IMR-90 (cell line): Measurements from ENCODE around the gene SLC45A2. TPM values are rescaled to one million over a fixed set of nuclear protein-coding genes. Genes with fewer than 3 reads are reported as not detected.

ENCODE experiments used
- ATAC-seq: fragments of 200-7000 bp; cut with Tn5 transposase; 2 replicates; pipeline ENCODE4 v1.9.1; 2020; ENCODE audit warnings: low read depth, mild to moderate bottlenecking, moderate library complexity
- BruUV-seq: library from RNA; stranded (reverse); fragments of 400-500 nt; replicated peaks from 2 replicates; lab custom pipeline; 2021; lab: Mats Ljungman, UMichigan
- CTCF ChIA-PET: fragments of 300-600 bp; formaldehyde crosslinking; extraction: SDS; loops from one replicate; lab custom pipeline; 2021; ENCODE audit warnings: antibody characterized with exemption; lab: Yijun Ruan, JAX
- POLR2A ChIA-PET: fragments of 300-600 bp; sonication (Branson Sonifier 250); formaldehyde crosslinking; loops from one replicate; lab custom pipeline; 2022; ENCODE audit warnings: antibody characterized with exemption; ENCODE audit not compliant: unreplicated experiment; lab: Charles Lee
- DNase-seq: peaks from one replicate; pipeline ENCODE4 v3.0.0; 2013
- H2AFZ ChIP-seq: replicated peaks from 2 replicates; pipeline ENCODE3; 2013; ENCODE audit warnings: low read length, mild to moderate bottlenecking; ENCODE audit not compliant: poor library complexity
- H2AK5ac ChIP-seq: 2 replicates; pipeline ENCODE4 v1.6.1; 2013; ENCODE audit warnings: low read depth, low read length, inconsistent platforms
- H2AK9ac ChIP-seq: replicated peaks from 2 replicates; pipeline ENCODE3; 2013; ENCODE audit warnings: mild to moderate bottlenecking, low read depth, low read length, moderate library complexity; ENCODE audit not compliant: poor library complexity
- H2BK120ac ChIP-seq: 2 replicates; pipeline ENCODE4 v1.6.1; 2013; ENCODE audit warnings: low read depth, low read length, inconsistent platforms
- H2BK15ac ChIP-seq: 3 replicates; pipeline ENCODE4 v1.6.1; 2013; ENCODE audit warnings: low read depth, low read length, inconsistent platforms
- H2BK20ac ChIP-seq: 2 replicates; pipeline ENCODE4 v1.6.1; 2013; ENCODE audit warnings: low read depth, mild to moderate bottlenecking, inconsistent platforms, low read length, moderate library complexity
- H2BK5ac ChIP-seq: 2 replicates; pipeline ENCODE4 v1.6.1; 2013; ENCODE audit warnings: mild to moderate bottlenecking, low read depth, low read length, inconsistent platforms; ENCODE audit not compliant: poor library complexity, severe bottlenecking
- H3K14ac ChIP-seq: replicated peaks from 2 replicates; pipeline ENCODE4 v1.6.1; 2013; ENCODE audit warnings: low read depth, low read length, inconsistent platforms
- H3K18ac ChIP-seq: 2 replicates; pipeline ENCODE4 v1.6.1; 2013; ENCODE audit warnings: low read depth, low read length, control low read depth
- H3K23ac ChIP-seq: 2 replicates; pipeline ENCODE4 v1.6.1; 2013; ENCODE audit warnings: low read depth, low read length, inconsistent platforms
- H3K27ac ChIP-seq: 2 replicates; pipeline ENCODE4 v1.5.1; 2013; ENCODE audit warnings: mild to moderate bottlenecking, control low read depth, low read length; ENCODE audit not compliant: insufficient read depth
- H3K27me3 ChIP-seq: 2 replicates; pipeline ENCODE4 v1.6.1; 2013; ENCODE audit warnings: low read length; ENCODE audit not compliant: control insufficient read depth, insufficient read depth
- H3K36me3 ChIP-seq: 2 replicates; pipeline ENCODE4 v1.6.1; 2013; ENCODE audit warnings: low read length, mixed read lengths; ENCODE audit not compliant: control insufficient read depth, insufficient read depth
- H3K4ac ChIP-seq: 2 replicates; pipeline ENCODE4 v1.6.1; 2013; ENCODE audit warnings: low read depth, low read length, inconsistent platforms
- H3K4me1 ChIP-seq: 2 replicates; pipeline ENCODE4 v1.6.1; 2013; ENCODE audit warnings: low read length, mixed read lengths; ENCODE audit not compliant: control insufficient read depth, insufficient read depth
- H3K4me2 ChIP-seq: 2 replicates; pipeline ENCODE4 v1.6.1; 2013; ENCODE audit warnings: low read depth, mild to moderate bottlenecking, control low read depth, low read length, moderate library complexity
- H3K4me3 ChIP-seq: 2 replicates; pipeline ENCODE4 v1.5.1; 2013; ENCODE audit warnings: low read depth, mild to moderate bottlenecking, control low read depth, low read length, moderate library complexity; ENCODE audit not compliant: insufficient read depth
- H3K56ac ChIP-seq: 2 replicates; pipeline ENCODE4 v1.6.1; 2013; ENCODE audit warnings: low read length, inconsistent platforms; ENCODE audit not compliant: insufficient read depth; ENCODE audit errors: extremely low read depth
- H3K79me1 ChIP-seq, 2 experiments: 2 replicates each; pipeline ENCODE4 v1.6.1; 2013; ENCODE audit warnings: low read length in 2 of 2, inconsistent platforms in 1 of 2, low read depth in 1 of 2
- H3K9ac ChIP-seq: 2 replicates; pipeline ENCODE4 v1.6.1; 2013; ENCODE audit warnings: low read depth, low read length, control low read depth
- H3K9me1 ChIP-seq: 2 replicates; pipeline ENCODE4 v1.6.1; 2013; ENCODE audit warnings: low read length, inconsistent platforms; ENCODE audit not compliant: insufficient read depth
- H3K9me3 ChIP-seq: 2 replicates; pipeline ENCODE4 v1.6.1; 2013; ENCODE audit warnings: low read length; ENCODE audit not compliant: control insufficient read depth, insufficient read depth
- H4K20me1 ChIP-seq: 2 replicates; pipeline ENCODE4 v1.6.1; 2013; ENCODE audit warnings: low read length, inconsistent platforms; ENCODE audit not compliant: insufficient read depth
- H4K5ac ChIP-seq: 2 replicates; pipeline ENCODE4 v1.6.1; 2013; ENCODE audit warnings: mild to moderate bottlenecking, low read depth, low read length, control low read depth
- H4K8ac ChIP-seq, 2 experiments: 2 replicates each; pipeline ENCODE4 v1.6.1; 2013; ENCODE audit warnings: low read depth in 2 of 2, low read length in 2 of 2, control low read depth in 1 of 2, inconsistent platforms in 1 of 2
- H4K91ac ChIP-seq: 2 replicates; pipeline ENCODE4 v1.6.1; 2013; ENCODE audit warnings: low read depth, low read length, inconsistent platforms; ENCODE audit not compliant: insufficient read depth
- ELK1 ChIP-seq: fragments of 150-350 bp; IDR thresholded peaks from 2 replicates; pipeline ENCODE4 v1.6.1; 2016; ENCODE audit warnings: low read depth, mild to moderate bottlenecking, low read length, moderate library complexity, borderline replicate concordance
- RAD21 ChIP-seq: IDR thresholded peaks from 2 replicates; pipeline ENCODE4 v1.6.1; 2012; ENCODE audit warnings: low read length, improper control_type of control experiment
- SMC3 ChIP-seq: fragments of 150-350 bp; IDR thresholded peaks from 2 replicates; pipeline ENCODE4 v1.6.1; 2016; ENCODE audit warnings: low read depth, mild to moderate bottlenecking, antibody characterized with exemption, low read length, moderate library complexity
- WGBS, 2 experiments: methylation state at CpG; one replicate each; pipeline versions ENCODE4 v1.1.5 to v1.1.7; 2013; ENCODE audit warnings: missing lambda C conversion rate in 2 of 2; ENCODE audit not compliant: insufficient read length in 1 of 2; ENCODE audit errors: extremely low coverage in 2 of 2; 5-methylcytosine and 5-hydroxymethylcytosine counted together
- dilution Hi-C: fragments of 300-500 bp; cut with HindIII; formaldehyde crosslinking; loops from one replicate; pipeline ENCODE4 v1.14.3; 2018; ENCODE audit warnings: low sequenced_read_pairs; ENCODE audit not compliant: unreplicated experiment
- in situ Hi-C: fragments of 300-500 bp; cut with MboI; formaldehyde crosslinking; loops from 3 replicates; pipeline ENCODE4 v1.14.3; 2019; ENCODE audit warnings: low sequenced_read_pairs, inconsistent platforms, mixed read lengths
- intact Hi-C: fragments of 100-400 bp; cut with micrococcal nuclease; formaldehyde crosslinking; loops from 2 replicates; pipeline ENCODE4 v1.10.0; 2022
- polyA plus RNA-seq, 3 experiments: library from polyadenylated mRNA; depleted of rRNA; stranded (reverse); fragments of >200 nt; gene quantifications; 2 replicates each; pipeline ENCODE4 v1.2.3, GENCODE V29; 2012; ENCODE audit warnings: low replicate concordance in 1 of 3
- total RNA-seq: library from RNA; depleted of rRNA; stranded (reverse); fragments of >200 nt; gene quantifications from 2 replicates; pipeline ENCODE4 v1.2.3, GENCODE V29; 2012

The SLC45A2 gene
- total and polyA plus RNA-seq, 2 of the 4 experiments (the other 2 are of a cell fraction) = 0.07 TPM; not detected in 1

GRCh38 chr5:34014626-34015025, 30.1 kb upstream of the SLC45A2 start:
- Histone ChIP-seq H3K36me3 (no peaks in the 10 kb centered on the region), H4K20me1 (no peaks in the 10 kb centered on the region), H3K27ac (no peak overlapping the region), H3K9me1 (no peaks in the 10 kb centered on the region), H3K27me3 (no peaks in the 10 kb centered on the region), H3K9ac (no peak overlapping the region), H2BK120ac (no peak overlapping the region), H2AFZ (no peak overlapping the region), H3K56ac (no peak overlapping the region), H3K4me2 (no peak overlapping the region), H2BK15ac (no peak overlapping the region), H2BK20ac (no peak overlapping the region), H3K14ac (no peak overlapping the region), H3K79me1 (no peaks in the 10 kb centered on the region), H3K4me1 (no peaks in the 10 kb centered on the region), H4K8ac (no peak overlapping the region), H3K4me3 (no peak overlapping the region), H3K23ac (no peak overlapping the region), H4K91ac (no peak overlapping the region), H2AK5ac (no peak overlapping the region), H3K9me3 (no peaks in the 10 kb centered on the region), H2AK9ac (no peak overlapping the region), H3K18ac (no peak overlapping the region), H4K5ac (no peak overlapping the region), H3K4ac (no peak overlapping the region), H2BK5ac (no peak overlapping the region)
- BruUV-seq = no TSS peak
- intact Hi-C loops = no loop called here
- POLR2A ChIA-PET = no interaction called here
- WGBS, 2 experiments = no CpG with 5 or more reads among the region's 2 CpGs
- CTCF ChIA-PET = no interaction called here
- no peak for DNase-seq
- in situ Hi-C loops = no loop called here
- no peak for TF ChIP-seq RAD21
- TF ChIP-seq ELK1 = no peak
- no peak for TF ChIP-seq SMC3
- dilution Hi-C loops = no loop called here
- no peak for ATAC-seq
